Left ventricle myocardium superior (tissue), 1 donor: ENCODE measurements around the gene CCDC174. TPM values are rescaled to one million over a fixed set of nuclear protein-coding genes. Genes with fewer than 3 reads are reported as not detected.

Experiments
- ATAC-seq: fragments of 200-7000 bp; cut with Tn5 transposase; one replicate; pipeline ENCODE4 v1.9.1; 2020; ENCODE audit warnings: mild to moderate bottlenecking, moderate library complexity
- DNase-seq: peaks from one replicate; pipeline ENCODE4 v3.0.0-alpha.2; 2020
- intact Hi-C: fragments of 100-400 bp; cut with micrococcal nuclease; formaldehyde crosslinking; loops from one replicate; pipeline ENCODE4 v1.11.0; 2022
- total RNA-seq: library from RNA; stranded (reverse); fragmentation: NEBNext Ultra II Directional; extraction: Animal tissue kit (Norgen Biotek cat#: 25700); gene quantifications from one replicate; pipeline ENCODE4 v1.2.1, GENCODE V29; 2021
- donor health status: DM: no; HTN: yes; CAD: no; lungs with severe emphysema.

Gene CCDC174
- total RNA-seq, 1 donor from 2014 or later: 10.7 TPM

- intact Hi-C loops: no loop called here
- ATAC-seq (no peak), DNase-seq (no peak)
Measured at GRCh38 chr3:14688525-14688924, 37.0 kb downstream of the CCDC174 start.

- intact Hi-C loops: no loop called here
- DNase-seq (no peak), ATAC-seq (no peak)
Measured at GRCh38 chr3:14689247-14689980, 37.9 kb downstream of the CCDC174 start.

- no peak for ATAC-seq
- intact Hi-C loops: no loop called here
- no peak for DNase-seq
Measured at GRCh38 chr3:14691239-14691638, 39.7 kb downstream of the CCDC174 start.

GRCh38 chr3:14691719-14692118 is 40.2 kb downstream of the CCDC174 start:
- intact Hi-C loops: no loop called here
- ATAC-seq (no peak), DNase-seq (no peak)

GRCh38 chr3:14698601-14699244 is 47.2 kb downstream of the CCDC174 start:
- DNase-seq (no peak), ATAC-seq (no peak)
- intact Hi-C loops: no loop called here

- intact Hi-C loops: no loop called here
Measured at GRCh38 chr3:14699643-14700042, 48.1 kb downstream of the CCDC174 start.

GRCh38 chr3:14700891-14701290 is 49.3 kb downstream of the CCDC174 start:
- no peak for ATAC-seq
- no peak for DNase-seq
- intact Hi-C loops: no loop called here

More at GRCh38 chr3:14699643-14700042, 48.1 kb downstream of the CCDC174 start:
- DNase-seq: peak; percentile 56
- ATAC-seq: peak; percentile 92

- DNase-seq (no peak), ATAC-seq (no peak)
- intact Hi-C loops: no loop called here
Measured at GRCh38 chr3:14701676-14702075, 50.1 kb downstream of the CCDC174 start.

GRCh38 chr3:14703128-14703750 is 51.7 kb downstream of the CCDC174 start:
- DNase-seq: no peak
- intact Hi-C loops: no loop called here
- ATAC-seq: no peak

GRCh38 chr3:14703791-14704190 is 52.2 kb downstream of the CCDC174 start:
- DNase-seq: no peak
- no peak for ATAC-seq
- intact Hi-C loops: no loop called here

GRCh38 chr3:14706096-14706495 is 54.5 kb downstream of the CCDC174 start:
- intact Hi-C loops: no loop called here
- DNase-seq: no peak
- ATAC-seq: no peak

GRCh38 chr3:14716591-14716990 is 65.0 kb downstream of the CCDC174 start:
- ATAC-seq (no peak), DNase-seq (no peak)
- intact Hi-C loops: no loop called here

GRCh38 chr3:14717307-14717706 is 65.7 kb downstream of the CCDC174 start:
- no peak for DNase-seq
- no peak for ATAC-seq
- intact Hi-C loops: no loop called here

GRCh38 chr3:14718539-14718938 is 67.0 kb downstream of the CCDC174 start:
- no peak for DNase-seq
- ATAC-seq: no peak
- intact Hi-C loops: no loop called here

- no peak for DNase-seq
- ATAC-seq: no peak
- intact Hi-C loops: no loop called here
Measured at GRCh38 chr3:14719006-14719405, 67.4 kb downstream of the CCDC174 start.

- ATAC-seq (no peak), DNase-seq (no peak)
- intact Hi-C loops: no loop called here
Measured at GRCh38 chr3:14721126-14721864, 69.7 kb downstream of the CCDC174 start.
